HepG2 (cell line): ENCODE measurements around the gene NRL. TPM values are rescaled to one million over a fixed set of nuclear protein-coding genes. Genes with fewer than 3 reads are reported as not detected.

Experiments used
- BCL6 ChIP-seq: IDR thresholded peaks from 2 replicates; pipeline ENCODE4 v1.6.1; 2016; ENCODE audit warnings: missing genetic modification reagents, missing compliant biosample characterization
- FOSL2 ChIP-seq: sonication (generic); formaldehyde crosslinking; IDR thresholded peaks from 2 replicates; pipeline ENCODE4 v1.4.0; 2020; ENCODE audit warnings: missing genetic modification reagents
- GTF3A ChIP-seq: sonication (generic); formaldehyde crosslinking; conservative IDR thresholded peaks from 2 replicates; pipeline ENCODE4 v1.4.0; 2020; ENCODE audit warnings: mild to moderate bottlenecking, missing genetic modification reagents
- KLF12 ChIP-seq: sonication (generic); formaldehyde crosslinking; IDR thresholded peaks from 2 replicates; pipeline ENCODE4 v1.4.0; 2020; ENCODE audit warnings: missing genetic modification reagents, borderline replicate concordance
- NR2F2 ChIP-seq: IDR thresholded peaks from 2 replicates; pipeline ENCODE4 v1.6.1; 2012; ENCODE audit warnings: low read depth, inconsistent platforms, borderline replicate concordance
- PCBP1 ChIP-seq: fragments of 200-400 bp; formaldehyde crosslinking; IDR thresholded peaks from 2 replicates; pipeline ENCODE4 v1.6.1; 2017; ENCODE audit warnings: mild to moderate bottlenecking, low read depth, low read length, borderline replicate concordance
- PHF20 ChIP-seq: sonication (generic); formaldehyde crosslinking; IDR thresholded peaks from 2 replicates; pipeline ENCODE4 v1.5.0; 2020; ENCODE audit warnings: mild to moderate bottlenecking, missing genetic modification reagents
- SALL2 ChIP-seq: sonication (generic); formaldehyde crosslinking; IDR thresholded peaks from 2 replicates; pipeline ENCODE4 v1.8.1; 2023; ENCODE audit warnings: mild to moderate bottlenecking, missing genetic modification reagents, inconsistent platforms
- SRSF4 ChIP-seq: fragments of 200-400 bp; formaldehyde crosslinking; IDR thresholded peaks from one replicate; pipeline ENCODE4 v1.6.1; 2018; ENCODE audit warnings: mild to moderate bottlenecking, low read depth, low read length, moderate library complexity; ENCODE audit not compliant: poor library complexity, severe bottlenecking
- SRSF9 ChIP-seq: fragments of 200-400 bp; formaldehyde crosslinking; IDR thresholded peaks from 2 replicates; pipeline ENCODE4 v1.6.1; 2018; ENCODE audit warnings: borderline replicate concordance, mild to moderate bottlenecking, low read depth, low read length; ENCODE audit not compliant: insufficient read depth, poor library complexity, severe bottlenecking
- TEAD2 ChIP-seq: sonication (generic); formaldehyde crosslinking; IDR thresholded peaks from 2 replicates; pipeline ENCODE4 v1.9.0; 2021; ENCODE audit warnings: missing genetic modification reagents
- ZMAT3 ChIP-seq: sonication (generic); formaldehyde crosslinking; conservative IDR thresholded peaks from 2 replicates; pipeline ENCODE4 v1.7.0; 2021; ENCODE audit warnings: missing genetic modification reagents
- ZNF138 ChIP-seq: sonication (generic); formaldehyde crosslinking; IDR thresholded peaks from 2 replicates; pipeline ENCODE4 v1.5.0; 2020; ENCODE audit warnings: mild to moderate bottlenecking, low read depth, missing genetic modification reagents
- ZNF224 ChIP-seq: sonication (generic); formaldehyde crosslinking; IDR thresholded peaks from 2 replicates; pipeline ENCODE4 v1.5.0; 2020; ENCODE audit warnings: mild to moderate bottlenecking, missing genetic modification reagents
- ZNF460 ChIP-seq: sonication (generic); formaldehyde crosslinking; IDR thresholded peaks from 2 replicates; pipeline ENCODE4 v1.5.1; 2020; ENCODE audit warnings: missing genetic modification reagents, mild to moderate bottlenecking, borderline replicate concordance
- ZNF7 ChIP-seq: IDR thresholded peaks from 2 replicates; pipeline ENCODE4 v1.6.1; 2016; ENCODE audit warnings: missing biosample characterization, missing genetic modification reagents
- ZNF761 ChIP-seq: sonication (generic); formaldehyde crosslinking; conservative IDR thresholded peaks from 2 replicates; pipeline ENCODE4 v1.4.0; 2020; ENCODE audit warnings: mild to moderate bottlenecking, missing genetic modification reagents
- ZNF768 ChIP-seq: sonication (generic); formaldehyde crosslinking; IDR thresholded peaks from 2 replicates; pipeline ENCODE4 v1.4.0; 2020; ENCODE audit warnings: missing genetic modification reagents
- ZNF891 ChIP-seq: sonication (generic); formaldehyde crosslinking; IDR thresholded peaks from 2 replicates; pipeline ENCODE4 v1.5.0; 2020; ENCODE audit warnings: mild to moderate bottlenecking, missing genetic modification reagents
- polyA plus RNA-seq, 8 experiments: library from polyadenylated mRNA; depleted of rRNA in 3 of 8; stranded (reverse) in 7 of 8; unstranded in 1 of 8; fragments of >200 nt; fragmentation: Illumina TruSeq in 4 of 8; extraction: Trizol in 4 of 8; gene quantifications; 2 replicates each; pipeline versions ENCODE4 v1.2.1 to v1.2.3, GENCODE V29; 2011 to 2016; ENCODE audit warnings: low read depth in 4 of 8, missing spikeins in 1 of 8, mixed read lengths in 1 of 8; ENCODE audit not compliant: insufficient read depth in 1 of 8
- total RNA-seq, 5 experiments: library from RNA; depleted of rRNA; stranded (reverse); fragments of >200 nt; fragmentation: Illumina TruSeq; extraction: Trizol; gene quantifications; 2 replicates each; pipeline ENCODE4 v1.2.3, GENCODE V29; 2016; ENCODE audit warnings: low read depth in 1 of 5
- TF ChIP-seq, protein P1 (sequence below): IDR thresholded peaks from 2 replicates; pipeline ENCODE4 v1.6.1; 2016; ENCODE audit warnings: low read depth, control low read depth
- TF ChIP-seq, protein P2 (sequence below): sonication (generic); formaldehyde crosslinking; IDR thresholded peaks from 2 replicates; pipeline ENCODE4 v1.5.0; 2020; ENCODE audit warnings: mild to moderate bottlenecking, missing genetic modification reagents
- TF ChIP-seq, protein P3 (sequence below): sonication (generic); formaldehyde crosslinking; IDR thresholded peaks from 2 replicates; pipeline ENCODE4 v1.4.0; 2020; ENCODE audit warnings: mild to moderate bottlenecking, missing genetic modification reagents

The NRL gene
- total and polyA plus RNA-seq, 2 of the 13 experiments (the other 11 are each of a cell fraction or from before 2014, with no cell fraction given) = 2.5 to 4.7 TPM

DNA sequence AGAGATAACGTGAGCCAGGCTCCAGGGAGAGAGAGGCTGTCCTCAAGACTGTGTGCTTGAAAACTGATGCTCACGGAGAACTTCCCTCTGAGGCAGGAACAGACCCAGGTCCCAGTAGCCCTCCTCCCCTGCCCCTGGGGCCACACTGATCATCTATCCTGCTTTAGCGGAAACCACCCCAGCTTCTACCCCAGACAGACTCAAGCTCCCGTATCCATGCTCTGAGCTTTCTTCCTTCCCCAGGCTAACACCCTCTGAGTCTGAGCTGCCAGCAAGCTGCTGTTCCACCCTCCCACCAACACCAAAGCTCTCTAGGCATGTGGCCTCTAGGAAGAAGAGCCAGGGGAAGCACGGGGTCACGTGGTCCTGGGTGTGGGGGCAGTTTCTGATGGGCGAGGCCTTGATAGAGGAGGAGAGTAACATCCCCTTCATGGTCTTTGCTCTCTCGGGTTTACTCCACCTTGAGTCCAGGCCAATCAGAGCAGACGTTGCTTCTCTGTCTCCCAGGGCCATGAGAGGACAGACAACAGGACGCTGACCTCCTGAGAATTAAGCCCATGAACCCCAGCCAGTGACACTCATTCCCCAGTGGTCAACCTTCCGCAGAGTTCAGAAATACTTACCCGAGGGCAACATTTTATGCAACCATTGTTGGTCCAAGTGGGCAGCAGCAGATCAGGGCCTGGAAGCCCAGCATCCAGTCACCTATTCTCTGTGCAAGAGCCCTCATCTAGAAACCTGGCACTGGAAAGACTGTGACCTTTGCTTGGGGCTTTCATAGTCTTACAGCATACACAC, 19.3 kb downstream of the NRL start (continued):
- peak; percentile 96 for TF ChIP-seq KLF12 (CRISPR knock-in tag)
- TF ChIP-seq, protein P1, sequence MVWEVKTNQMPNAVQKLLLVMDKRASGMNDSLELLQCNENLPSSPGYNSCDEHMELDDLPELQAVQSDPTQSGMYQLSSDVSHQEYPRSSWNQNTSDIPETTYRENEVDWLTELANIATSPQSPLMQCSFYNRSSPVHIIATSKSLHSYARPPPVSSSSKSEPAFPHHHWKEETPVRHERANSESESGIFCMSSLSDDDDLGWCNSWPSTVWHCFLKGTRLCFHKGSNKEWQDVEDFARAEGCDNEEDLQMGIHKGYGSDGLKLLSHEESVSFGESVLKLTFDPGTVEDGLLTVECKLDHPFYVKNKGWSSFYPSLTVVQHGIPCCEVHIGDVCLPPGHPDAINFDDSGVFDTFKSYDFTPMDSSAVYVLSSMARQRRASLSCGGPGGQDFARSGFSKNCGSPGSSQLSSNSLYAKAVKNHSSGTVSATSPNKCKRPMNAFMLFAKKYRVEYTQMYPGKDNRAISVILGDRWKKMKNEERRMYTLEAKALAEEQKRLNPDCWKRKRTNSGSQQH (CRISPR knock-in tag) = peak; percentile 98
- TF ChIP-seq ZNF768 (CRISPR knock-in tag) = peak; percentile 77; the same call in 1 of the 2 replicates
- no peak for TF ChIP-seq NR2F2
- peak; percentile 97 for TF ChIP-seq GTF3A
- TF ChIP-seq ZNF224 (CRISPR knock-in tag) = no peak
- peak; percentile 99 for TF ChIP-seq ZMAT3 (CRISPR knock-in tag)
- TF ChIP-seq, protein P2, sequence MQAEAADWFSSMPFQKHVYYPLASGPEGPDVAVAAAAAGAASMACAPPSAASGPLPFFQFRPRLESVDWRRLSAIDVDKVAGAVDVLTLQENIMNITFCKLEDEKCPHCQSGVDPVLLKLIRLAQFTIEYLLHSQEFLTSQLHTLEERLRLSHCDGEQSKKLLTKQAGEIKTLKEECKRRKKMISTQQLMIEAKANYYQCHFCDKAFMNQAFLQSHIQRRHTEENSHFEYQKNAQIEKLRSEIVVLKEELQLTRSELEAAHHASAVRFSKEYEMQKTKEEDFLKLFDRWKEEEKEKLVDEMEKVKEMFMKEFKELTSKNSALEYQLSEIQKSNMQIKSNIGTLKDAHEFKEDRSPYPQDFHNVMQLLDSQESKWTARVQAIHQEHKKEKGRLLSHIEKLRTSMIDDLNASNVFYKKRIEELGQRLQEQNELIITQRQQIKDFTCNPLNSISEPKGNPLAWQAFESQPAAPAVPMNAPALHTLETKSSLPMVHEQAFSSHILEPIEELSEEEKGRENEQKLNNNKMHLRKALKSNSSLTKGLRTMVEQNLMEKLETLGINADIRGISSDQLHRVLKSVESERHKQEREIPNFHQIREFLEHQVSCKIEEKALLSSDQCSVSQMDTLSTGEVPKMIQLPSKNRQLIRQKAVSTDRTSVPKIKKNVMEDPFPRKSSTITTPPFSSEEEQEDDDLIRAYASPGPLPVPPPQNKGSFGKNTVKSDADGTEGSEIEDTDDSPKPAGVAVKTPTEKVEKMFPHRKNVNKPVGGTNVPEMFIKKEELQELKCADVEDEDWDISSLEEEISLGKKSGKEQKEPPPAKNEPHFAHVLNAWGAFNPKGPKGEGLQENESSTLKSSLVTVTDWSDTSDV (CRISPR knock-in tag) = no peak
- TF ChIP-seq, protein P3, sequence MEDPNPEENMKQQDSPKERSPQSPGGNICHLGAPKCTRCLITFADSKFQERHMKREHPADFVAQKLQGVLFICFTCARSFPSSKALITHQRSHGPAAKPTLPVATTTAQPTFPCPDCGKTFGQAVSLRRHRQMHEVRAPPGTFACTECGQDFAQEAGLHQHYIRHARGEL = no peak; the same call in 1 of the 2 replicates
- peak; percentile 98 for TF ChIP-seq ZNF761 (CRISPR knock-in tag)
- TF ChIP-seq ZNF138 (CRISPR knock-in tag) = no peak; the same call in none of the 2 replicates
- peak; percentile 74 for TF ChIP-seq FOSL2 (CRISPR knock-in tag)
- TF ChIP-seq PCBP1 = no peak
- TF ChIP-seq SRSF9 = no peak
- TF ChIP-seq PHF20 (CRISPR knock-in tag) = no peak
- no peak for TF ChIP-seq ZNF891 (CRISPR knock-in tag)
- no peak for TF ChIP-seq TEAD2 (CRISPR knock-in tag)
- peak; percentile 94 for TF ChIP-seq SALL2
- no peak for TF ChIP-seq SRSF4
- TF ChIP-seq BCL6 = peak; percentile 99
- peak; percentile 61; the same call in 1 of the 2 replicates for TF ChIP-seq ZNF7 (CRISPR knock-in tag)
- no peak for TF ChIP-seq ZNF460 (CRISPR knock-in tag)
